Keratinocyte (primary cell): ENCODE data around the gene PDIA6. TPM values are rescaled to one million over a fixed set of nuclear protein-coding genes. Genes with fewer than 3 reads are reported as not detected.

Experiments
- DNase-seq: peaks from one replicate; pipeline ENCODE4 v3.0.0-alpha.2; 2011; ENCODE audit warnings: low read depth, missing footprints, low spot score
- FAIRE-seq: peaks from 2 replicates; lab custom pipeline; 2011; peaks lifted over from hg19 to GRCh38; lab: Jason Lieb, UNC
- H2AFZ ChIP-seq: 2 replicates; pipeline ENCODE4 v1.6.0; 2012; ENCODE audit warnings: low read length, control low read depth, inconsistent platforms; ENCODE audit not compliant: control insufficient read depth
- H3K27ac ChIP-seq: 2 replicates; pipeline ENCODE4 v1.5.1; 2011; ENCODE audit warnings: low read length; ENCODE audit not compliant: control insufficient read depth, insufficient read depth
- H3K27me3 ChIP-seq: 3 replicates; pipeline ENCODE4 v1.6.0; 2011; ENCODE audit warnings: low read length; ENCODE audit not compliant: control insufficient read depth, insufficient read depth; ENCODE audit errors: extremely low read depth
- H3K36me3 ChIP-seq, 2 experiments: 2 replicates in 1 of 2; 3 replicates in 1 of 2; pipeline ENCODE4 v1.5.1; 2011; ENCODE audit warnings: low read length in 2 of 2, mild to moderate bottlenecking in 1 of 2; ENCODE audit not compliant: control insufficient read depth in 2 of 2, insufficient read depth in 2 of 2; ENCODE audit errors: extremely low read depth in 1 of 2
- H3K4me1 ChIP-seq: 3 replicates; pipeline ENCODE4 v1.5.1; 2011; ENCODE audit warnings: low read length; ENCODE audit not compliant: control insufficient read depth, insufficient read depth; ENCODE audit errors: extremely low read depth
- H3K4me2 ChIP-seq: 3 replicates; pipeline ENCODE4 v1.6.0; 2011; ENCODE audit warnings: low read depth, low read length; ENCODE audit not compliant: control insufficient read depth, insufficient read depth; ENCODE audit errors: extremely low read depth
- H3K4me3 ChIP-seq, 3 experiments: fragments of 200-600 bp in 1 of 3; sonication (generic) in 1 of 3; 2 replicates in 2 of 3; 3 replicates in 1 of 3; pipeline ENCODE4 v1.5.1; 2011 to 2016; ENCODE audit warnings: low read length in 3 of 3, mild to moderate bottlenecking in 3 of 3, control low read depth in 2 of 3, inconsistent platforms in 1 of 3, low read depth in 1 of 3, mixed read lengths in 1 of 3, mixed run types in 1 of 3, moderate library complexity in 1 of 3; ENCODE audit not compliant: control insufficient read depth in 2 of 3, insufficient read depth in 2 of 3; ENCODE audit errors: extremely low read depth in 1 of 3
- H3K79me2 ChIP-seq: 2 replicates; pipeline ENCODE4 v1.6.0; 2012; ENCODE audit warnings: low read length; ENCODE audit not compliant: control insufficient read depth, insufficient read depth
- H3K9ac ChIP-seq: 3 replicates; pipeline ENCODE4 v1.6.0; 2011; ENCODE audit warnings: low read length; ENCODE audit not compliant: control insufficient read depth, insufficient read depth; ENCODE audit errors: extremely low read depth
- H3K9me1 ChIP-seq: 3 replicates; pipeline ENCODE4 v1.6.0; 2011; ENCODE audit warnings: low read length; ENCODE audit not compliant: control insufficient read depth, insufficient read depth; ENCODE audit errors: extremely low read depth
- H3K9me3 ChIP-seq: 2 replicates; pipeline ENCODE4 v1.5.1; 2012; ENCODE audit warnings: low read depth, low read length; ENCODE audit not compliant: control insufficient read depth
- H4K20me1 ChIP-seq: 3 replicates; pipeline ENCODE4 v1.6.0; 2011; ENCODE audit warnings: low read length; ENCODE audit not compliant: control insufficient read depth, insufficient read depth; ENCODE audit errors: extremely low read depth
- CTCF ChIP-seq, 3 experiments: IDR thresholded peaks in 1 of 3; conservative IDR thresholded peaks in 1 of 3; optimal IDR thresholded peaks in 1 of 3; 2 replicates in 2 of 3; 3 replicates in 1 of 3; pipeline versions ENCODE3 to v1.5.1; 2011; ENCODE audit warnings: low read length in 3 of 3, mild to moderate bottlenecking in 3 of 3, moderate library complexity in 2 of 3, control low read depth in 1 of 3, inconsistent platforms in 1 of 3; ENCODE audit not compliant: insufficient read depth in 2 of 3; ENCODE audit errors: extremely low read depth in 1 of 3
- EZH2 ChIP-seq: IDR thresholded peaks from one replicate; pipeline ENCODE4 v1.6.1; 2012; ENCODE audit warnings: inconsistent platforms, mild to moderate bottlenecking, low read length, moderate library complexity
- dilution Hi-C: fragments of 300-500 bp; cut with MboI; formaldehyde crosslinking; loops from one replicate; pipeline ENCODE4 v1.7.0; 2020; ENCODE audit warnings: low sequenced_read_pairs; ENCODE audit not compliant: extremely low pct_ligation_motif_present
- polyA plus RNA-seq, 5 experiments: library from polyadenylated mRNA; depleted of rRNA in 3 of 5; stranded (reverse) in 3 of 5; stranded (forward) in 1 of 5; unstranded in 1 of 5; fragments of >200 nt; gene quantifications; 1 replicate in 1 of 5; 2 replicates in 3 of 5; 3 replicates in 1 of 5; pipeline versions ENCODE4 v1.2.1 to v1.2.3, GENCODE V29; 2011 to 2012; ENCODE audit warnings: missing spikeins in 2 of 5, low read depth in 1 of 5, low replicate concordance in 1 of 5

Gene PDIA6
- polyA plus RNA-seq, 1 donor (not counting 4 experiments of a cell fraction or from before 2014, with no cell fraction given), result 310 TPM

GRCh38 chr2:10800163-10800562, 12.4 kb downstream of the PDIA6 start:
- H3K27ac ChIP-seq, result no peak overlapping the region
- H3K4me2 ChIP-seq, result no peak overlapping the region
- H2AFZ ChIP-seq, result no peak overlapping the region
- H3K9me1 ChIP-seq, result no peaks in the 10 kb centered on the region
- peaks cover 81% of the 10 kb centered on the region for H3K79me2 ChIP-seq
- no peaks in the 10 kb centered on the region for H3K9me3 ChIP-seq
- dilution Hi-C loops, result no loop called here
- no peak for FAIRE-seq
- no peaks in the 10 kb centered on the region for H3K27me3 ChIP-seq
- H3K4me1 ChIP-seq, result no peaks in the 10 kb centered on the region
- no peak overlapping the region for H3K9ac ChIP-seq
- peaks cover 6% of the 10 kb centered on the region for H4K20me1 ChIP-seq
- no peak for DNase-seq
- TF ChIP-seq CTCF (optimal IDR thresholded peaks at IDR 0.05 in 1 of 3, IDR thresholded peaks at IDR 0.05 in 1 of 3, conservative IDR thresholded peaks at IDR 0.05 in 1 of 3; ENCODE audit: extremely low read depth in 1 of 3, insufficient read depth in 2 of 3, low read length in 3 of 3) (no peak), EZH2 (no peak)
- no peak overlapping the region for H3K4me3 ChIP-seq
- H3K36me3 ChIP-seq, result peaks cover 17 to 38% of the 10 kb centered on the region in 2 experiments

- dilution Hi-C loops, result no loop called here
- peaks cover 82% of the 10 kb centered on the region for H3K79me2 ChIP-seq
- DNase-seq, result no peak
- no peak overlapping the region for H3K4me3 ChIP-seq
- H2AFZ ChIP-seq, result no peak overlapping the region
- H4K20me1 ChIP-seq, result peaks cover 6% of the 10 kb centered on the region
- H3K27ac ChIP-seq, result no peak overlapping the region
- H3K9ac ChIP-seq, result no peak overlapping the region
- peak in 1 of 3 experiments; percentile 41 for TF ChIP-seq CTCF (optimal IDR thresholded peaks at IDR 0.05 in 1 of 3, IDR thresholded peaks at IDR 0.05 in 1 of 3, conservative IDR thresholded peaks at IDR 0.05 in 1 of 3; ENCODE audit: extremely low read depth in 1 of 3, insufficient read depth in 2 of 3, low read length in 3 of 3)
- TF ChIP-seq EZH2, result no peak
- no peak overlapping the region for H3K4me2 ChIP-seq
- H3K4me1 ChIP-seq, result no peaks in the 10 kb centered on the region
- no peak for FAIRE-seq
- H3K9me1 ChIP-seq, result no peaks in the 10 kb centered on the region
- H3K36me3 ChIP-seq, result peaks cover 17 to 42% of the 10 kb centered on the region in 2 experiments
- no peaks in the 10 kb centered on the region for H3K9me3 ChIP-seq
- H3K27me3 ChIP-seq, result no peaks in the 10 kb centered on the region
Measured at GRCh38 chr2:10798783-10799182, 13.8 kb downstream of the PDIA6 start.
